ENCODE data around the gene KIF5B.
A peak's percentile ranks its signal among the peaks of the same experiment; 100 is the strongest.
"Not testable (repeated sequence)": the region's sequence is repeated elsewhere in the genome, so short reads cannot be mapped to it uniquely, and the experiment has no call there.

The KIF5B gene

DNA sequence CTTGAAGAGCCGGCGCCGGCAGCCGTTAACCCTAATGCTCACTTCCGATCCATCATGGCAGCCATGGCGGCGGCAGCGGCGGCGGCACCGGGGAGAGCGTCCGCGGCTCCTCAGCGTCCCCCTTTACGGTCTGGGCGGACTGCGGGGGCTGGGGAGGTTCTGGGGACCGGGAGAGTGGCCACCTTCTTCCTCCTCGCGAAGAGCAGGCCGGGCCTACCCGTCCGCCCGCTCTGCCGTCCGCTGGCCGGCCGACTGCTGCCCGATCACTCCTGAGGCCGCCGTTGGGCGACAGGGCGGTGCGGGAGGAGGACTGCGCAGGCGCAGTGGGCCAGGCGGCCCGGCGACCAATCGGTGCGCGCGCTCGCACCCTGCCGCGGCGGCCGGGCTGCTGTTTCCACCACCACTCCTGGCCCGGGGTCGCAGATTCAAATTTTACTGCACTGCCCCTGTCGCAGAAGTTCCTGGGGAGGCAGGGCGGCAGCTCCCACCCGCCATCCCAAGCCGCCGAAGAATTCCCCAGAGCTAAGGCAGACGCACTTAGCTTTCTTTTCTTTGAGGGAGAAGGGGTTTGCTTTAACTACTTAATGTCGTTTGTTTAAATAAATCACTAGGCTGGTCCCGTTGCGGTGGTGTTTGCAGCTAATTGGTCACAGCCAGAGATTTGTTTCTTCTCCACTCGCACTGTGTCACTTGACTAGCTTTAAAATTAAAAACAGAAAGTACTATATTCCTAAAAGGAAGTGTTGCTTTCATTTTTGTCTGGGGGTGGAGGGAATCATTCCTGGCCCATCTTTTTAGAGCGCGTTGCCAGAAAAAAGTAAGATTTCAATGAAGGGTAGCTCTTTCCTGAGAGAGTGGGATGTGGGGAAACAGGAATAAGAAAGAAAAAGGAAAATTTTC lies at the start of gene KIF5B:
KIF5B (minus strand) TSS at position 290 of the 900 bp plus-strand sequence. CDS start 452 bp downstream, outside the sequence.
- DNase-seq, result peak; percentile 79

DNA sequence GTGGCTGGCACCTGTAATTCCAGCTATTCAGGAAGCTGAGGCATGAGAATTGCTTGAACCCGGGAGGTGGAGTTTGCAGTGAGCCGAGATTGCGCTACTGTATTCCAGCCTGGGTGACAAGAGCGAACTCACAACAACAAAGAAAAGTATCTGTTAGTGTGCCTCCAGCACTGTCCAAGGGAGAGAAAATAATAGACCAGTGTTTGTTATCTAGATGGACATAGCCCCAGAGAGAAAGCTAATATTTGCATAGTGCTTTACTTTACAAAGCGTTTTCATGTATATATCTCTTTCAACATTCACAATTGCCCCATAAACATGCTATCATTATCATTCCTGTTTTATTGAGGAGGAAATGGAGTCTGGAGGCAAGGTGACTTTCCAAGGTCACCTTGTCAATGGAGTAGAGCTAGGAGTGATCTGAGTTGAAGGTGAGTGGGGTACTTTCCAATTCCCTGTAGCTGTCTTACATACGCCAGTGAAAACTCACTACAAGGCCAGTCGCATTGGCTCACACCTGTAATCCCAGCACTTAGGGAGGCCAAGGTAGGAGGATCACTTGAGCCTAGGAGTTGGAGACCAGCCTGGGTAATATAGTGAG lies 49.7 kb upstream of the KIF5B start:
- no peak for DNase-seq

DNA sequence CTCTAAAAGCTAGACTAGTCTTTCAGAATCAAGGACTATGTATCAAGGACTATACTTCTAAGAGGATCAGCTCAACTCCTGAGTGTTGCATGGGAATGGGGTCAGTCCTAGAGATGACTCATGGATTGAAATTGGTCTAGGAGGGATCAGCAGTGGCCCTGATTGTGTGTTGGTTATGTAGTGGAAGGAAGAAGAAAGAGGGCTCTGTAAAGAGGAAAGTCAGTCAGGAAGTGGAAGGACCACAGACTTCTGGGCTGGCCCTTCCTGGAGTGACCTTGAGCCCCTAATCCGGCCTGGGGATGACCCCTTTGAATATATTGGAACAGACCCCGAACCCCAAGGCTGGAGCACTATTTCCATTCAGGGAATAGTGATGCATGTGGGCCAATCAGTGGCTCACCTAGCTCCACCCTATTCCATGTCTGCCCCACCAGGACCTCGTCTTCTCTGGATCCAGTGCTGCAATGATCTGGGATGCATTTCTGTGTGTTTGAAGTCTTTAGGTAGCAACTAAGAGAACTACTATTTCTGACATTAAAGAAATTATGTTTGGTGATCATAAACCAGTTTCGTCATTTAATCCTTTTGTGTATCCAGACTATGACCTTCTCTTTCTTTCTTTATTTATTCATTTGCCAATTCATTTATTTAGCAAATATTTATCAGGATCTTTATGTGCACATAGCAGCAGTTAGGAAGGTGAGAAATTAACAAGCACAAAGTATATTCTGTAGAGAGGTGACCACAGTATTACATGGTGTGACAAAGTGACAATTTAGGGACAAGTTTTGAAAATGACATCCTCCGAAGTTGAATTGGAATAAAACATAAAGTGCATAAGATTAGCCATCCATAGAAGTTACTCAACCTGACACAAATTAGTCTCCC lies 48.6 kb upstream of the KIF5B start:
- no peak for DNase-seq

DNA sequence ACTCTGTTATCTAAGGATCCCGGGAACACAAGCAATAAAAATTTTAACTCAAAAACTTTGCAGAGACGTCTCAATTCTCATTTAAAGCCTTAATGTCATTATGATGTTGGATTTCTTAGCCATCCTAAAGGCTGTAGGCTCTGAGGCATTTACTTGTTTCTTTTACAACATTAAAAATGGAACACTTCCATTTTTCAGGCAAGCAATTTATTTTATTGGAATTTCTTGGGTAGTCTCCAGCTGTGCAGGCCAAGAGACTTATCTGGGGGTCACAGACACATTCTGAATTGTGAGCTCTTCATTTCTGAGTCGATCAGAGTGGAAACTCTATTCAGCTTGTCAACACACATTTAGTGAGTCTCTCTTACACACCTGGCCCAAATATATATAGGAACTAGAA lies 48.0 kb upstream of the KIF5B start:
- no peak for DNase-seq

DNA sequence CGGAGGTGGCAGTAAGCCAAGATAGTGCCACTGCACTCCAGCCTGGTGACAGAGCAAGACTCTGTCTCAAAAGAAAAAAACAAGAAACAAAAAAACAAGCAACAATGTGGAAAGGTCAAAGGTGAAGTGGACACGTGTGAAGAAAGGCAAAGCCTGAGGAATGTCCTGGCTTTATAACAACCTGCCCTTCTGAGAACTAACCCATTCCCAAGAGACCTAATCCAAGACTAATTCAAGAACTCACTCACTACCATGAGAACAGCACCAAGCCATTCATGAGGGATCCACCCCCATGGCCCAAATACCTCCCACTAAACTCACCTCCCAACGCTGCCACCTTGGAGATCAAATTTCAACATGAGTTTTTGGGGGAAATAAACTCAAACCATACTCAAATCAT lies 47.5 kb upstream of the KIF5B start:
- DNase-seq, result no peak

DNA sequence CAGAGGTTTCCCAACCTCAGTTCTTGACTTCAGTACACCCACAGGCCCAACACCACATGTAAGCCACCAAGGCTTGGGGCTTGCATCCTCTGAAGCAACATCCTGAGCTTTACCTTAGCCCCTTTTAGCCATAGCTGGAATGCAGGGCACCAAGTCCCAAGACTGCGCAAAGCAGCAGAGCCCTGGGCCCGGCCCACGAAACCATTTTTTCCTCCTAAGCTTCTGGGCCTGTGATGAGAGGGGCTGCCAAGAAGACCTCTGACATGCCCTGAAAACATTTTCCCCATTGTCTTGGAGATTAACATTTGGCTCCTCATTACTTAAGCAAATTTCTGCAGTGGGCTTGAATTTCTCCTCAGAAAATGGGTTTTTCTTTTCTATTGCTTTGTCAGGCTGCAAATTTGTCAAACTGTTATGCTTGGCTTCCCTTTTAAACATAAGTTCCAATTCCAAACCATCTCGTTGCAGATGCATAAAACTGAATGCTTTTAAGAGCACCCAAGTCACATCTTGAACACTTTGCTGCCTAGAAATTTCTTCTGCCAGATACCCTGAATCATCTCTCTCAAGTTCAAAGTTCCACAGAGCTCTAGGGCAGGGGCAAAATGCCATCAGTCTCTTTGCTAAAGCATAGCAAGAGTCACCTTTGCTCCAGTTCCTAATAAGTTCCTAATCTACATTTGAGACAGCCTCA lies 42.5 kb upstream of the KIF5B start:
- DNase-seq, result not testable (repeated sequence)

DNA sequence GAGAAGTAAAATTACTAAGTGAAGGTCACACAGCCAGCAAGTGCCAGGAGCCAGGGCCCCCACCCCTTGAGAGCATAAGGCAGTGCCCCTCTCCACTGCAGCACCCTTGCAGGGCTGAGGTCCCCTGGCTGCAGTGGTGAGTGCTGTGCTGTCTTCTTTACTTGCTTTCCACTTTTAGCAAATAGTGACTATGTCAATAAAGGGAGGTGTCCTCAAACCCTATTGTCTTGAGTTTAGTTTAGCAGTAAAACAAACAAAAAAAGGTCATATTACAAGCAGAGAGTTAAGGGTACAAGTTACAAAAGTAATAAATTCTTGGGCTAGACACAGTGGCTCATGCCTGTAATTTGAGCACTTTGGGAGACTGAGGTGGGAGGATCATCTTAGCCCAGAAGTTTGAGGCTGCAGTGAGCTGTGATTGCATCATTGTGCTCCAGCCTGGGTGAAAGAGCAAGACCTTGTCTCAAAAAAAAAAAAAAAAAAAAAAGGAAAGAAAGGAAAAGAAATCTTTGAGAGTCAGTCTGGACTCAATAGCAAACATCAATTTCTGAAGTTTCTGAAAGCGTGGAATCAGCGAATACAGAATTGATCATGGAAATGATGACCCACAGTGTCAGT lies 39.0 kb upstream of the KIF5B start:
- no peak for DNase-seq

DNA sequence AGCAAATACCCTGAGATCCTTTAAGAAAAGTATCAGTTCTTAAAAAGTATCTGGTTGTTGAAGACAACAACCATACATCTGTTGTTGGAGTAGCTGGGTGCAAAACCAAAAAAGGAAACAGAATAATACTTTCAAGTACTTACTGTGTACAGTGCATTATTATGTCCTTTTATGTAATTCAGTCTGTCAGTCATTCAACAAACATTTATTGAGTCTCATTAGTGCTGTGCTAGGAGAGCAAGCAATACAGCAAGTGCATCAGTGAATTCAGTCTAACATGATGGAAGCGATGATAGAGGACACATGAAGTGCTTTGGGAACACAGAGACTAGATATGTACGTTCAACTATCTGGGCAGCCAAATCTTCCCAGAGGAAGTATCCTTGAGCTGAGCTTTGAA lies 37.4 kb upstream of the KIF5B start:
- DNase-seq, result no peak

DNA sequence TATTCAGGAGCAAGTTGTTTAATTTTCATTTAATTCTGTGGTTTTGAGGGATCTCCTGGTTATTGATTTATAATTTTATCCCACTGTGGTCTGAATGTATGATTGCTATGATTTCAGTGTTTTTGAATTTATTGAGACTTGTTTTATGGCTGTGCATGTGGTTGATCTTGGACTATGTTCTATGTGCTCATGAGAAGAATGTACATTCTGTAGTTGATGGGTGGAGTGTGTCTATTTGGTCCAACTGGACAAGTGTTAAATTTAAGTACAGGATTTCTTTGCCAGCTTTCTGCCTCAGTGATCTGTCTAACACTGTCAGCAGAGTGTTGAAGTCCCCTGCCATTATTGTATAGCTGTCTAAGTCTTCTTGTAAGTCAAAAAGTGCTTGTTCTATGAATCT lies 34.8 kb upstream of the KIF5B start:
- DNase-seq, result no peak

DNA sequence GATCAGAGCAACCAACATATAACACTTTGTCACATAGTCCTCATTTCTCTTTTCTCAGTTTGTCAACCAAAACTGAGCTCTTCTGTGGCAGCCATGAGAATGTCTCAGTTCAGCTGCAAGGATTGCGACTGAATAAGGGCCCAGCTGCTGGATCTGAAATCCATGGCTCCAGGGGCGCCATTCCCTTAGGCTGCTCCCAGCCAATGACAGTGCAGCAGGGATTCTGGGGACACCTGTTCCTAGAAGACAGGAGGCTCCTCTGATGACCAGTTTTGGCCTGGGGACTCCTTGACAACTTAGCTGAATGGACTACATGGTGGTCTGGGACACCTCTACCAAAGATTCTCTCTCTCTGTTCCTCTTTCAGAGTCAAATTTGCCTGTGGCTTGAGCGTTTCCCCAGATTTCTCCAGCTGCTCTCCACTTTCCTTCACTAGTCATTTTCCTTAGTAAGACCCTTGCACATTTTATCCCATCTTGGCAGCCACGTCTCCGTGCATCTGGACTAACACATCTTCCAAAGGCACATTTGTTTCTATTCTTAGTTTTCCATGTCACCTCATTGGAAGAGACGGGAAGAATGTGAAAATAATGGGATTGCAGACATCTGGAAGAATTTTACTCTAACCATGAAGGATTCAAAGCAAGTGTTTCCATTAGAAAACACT lies 28.1 kb upstream of the KIF5B start:
- DNase-seq, result no peak

DNA sequence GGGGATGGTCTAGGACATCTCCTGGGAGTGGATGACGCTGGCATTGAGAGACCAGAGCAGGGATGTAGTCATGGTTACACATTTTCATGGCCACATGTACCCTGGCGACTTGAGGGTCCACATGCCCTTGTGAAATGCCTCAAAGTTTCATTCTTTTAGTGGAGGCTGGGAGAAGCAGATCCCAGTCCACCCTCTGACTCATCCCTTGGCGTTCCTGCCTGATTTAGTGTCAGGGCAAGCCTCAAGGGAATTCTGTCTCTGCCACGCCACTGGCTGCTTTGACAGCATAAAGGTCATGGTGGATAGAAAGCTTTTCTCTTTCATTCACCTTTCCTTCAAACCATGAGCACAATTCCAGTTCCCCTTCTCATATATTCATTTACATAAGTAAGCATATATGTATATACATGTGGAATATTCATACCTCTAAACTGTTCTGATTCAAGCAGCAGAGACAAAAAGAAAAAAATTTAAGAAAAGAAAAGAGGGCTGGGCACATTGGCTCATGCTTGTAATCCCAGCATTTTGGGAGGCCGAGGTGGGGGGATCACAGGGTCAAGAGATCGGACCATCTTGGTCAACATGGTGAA lies 21.8 kb upstream of the KIF5B start:
- no peak for DNase-seq

DNA sequence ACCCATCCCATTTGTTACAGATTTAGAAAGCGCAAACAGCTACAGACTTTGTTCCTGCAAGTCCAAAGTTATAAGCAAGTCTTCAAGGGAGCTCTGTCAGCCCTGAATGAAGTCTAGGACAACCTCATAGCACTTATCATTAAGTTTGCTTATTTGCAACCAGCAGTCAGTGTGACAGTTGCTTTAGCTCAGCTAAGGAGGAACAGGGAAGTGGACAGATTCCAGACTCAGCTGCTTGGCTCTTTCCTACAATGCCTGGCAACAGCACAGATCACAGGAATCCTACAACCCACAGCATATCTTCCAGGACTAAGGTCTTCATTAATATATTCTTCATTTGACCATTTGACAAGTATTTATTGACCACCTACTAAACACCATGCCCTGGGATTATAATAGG lies 17.4 kb upstream of the KIF5B start:
- DNase-seq, result no peak

DNA sequence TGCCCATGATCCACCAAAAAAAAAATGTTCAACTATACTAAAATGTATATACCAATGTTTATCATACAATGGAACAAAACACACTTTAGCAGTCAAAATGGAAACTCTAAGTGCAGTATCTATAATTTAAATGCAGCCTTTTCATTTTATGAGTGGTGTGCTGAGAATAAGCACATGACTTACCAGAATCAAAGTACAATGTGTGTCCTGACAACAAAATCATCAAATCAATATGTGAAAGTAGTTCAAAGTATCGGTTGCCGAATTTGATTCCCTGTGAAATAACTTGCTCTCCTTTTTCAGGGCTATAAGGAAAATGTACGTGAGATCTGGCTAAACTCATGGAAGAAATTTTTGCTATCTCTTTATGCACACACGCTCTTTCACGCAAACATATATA lies 16.9 kb upstream of the KIF5B start:
- no peak for DNase-seq

DNA sequence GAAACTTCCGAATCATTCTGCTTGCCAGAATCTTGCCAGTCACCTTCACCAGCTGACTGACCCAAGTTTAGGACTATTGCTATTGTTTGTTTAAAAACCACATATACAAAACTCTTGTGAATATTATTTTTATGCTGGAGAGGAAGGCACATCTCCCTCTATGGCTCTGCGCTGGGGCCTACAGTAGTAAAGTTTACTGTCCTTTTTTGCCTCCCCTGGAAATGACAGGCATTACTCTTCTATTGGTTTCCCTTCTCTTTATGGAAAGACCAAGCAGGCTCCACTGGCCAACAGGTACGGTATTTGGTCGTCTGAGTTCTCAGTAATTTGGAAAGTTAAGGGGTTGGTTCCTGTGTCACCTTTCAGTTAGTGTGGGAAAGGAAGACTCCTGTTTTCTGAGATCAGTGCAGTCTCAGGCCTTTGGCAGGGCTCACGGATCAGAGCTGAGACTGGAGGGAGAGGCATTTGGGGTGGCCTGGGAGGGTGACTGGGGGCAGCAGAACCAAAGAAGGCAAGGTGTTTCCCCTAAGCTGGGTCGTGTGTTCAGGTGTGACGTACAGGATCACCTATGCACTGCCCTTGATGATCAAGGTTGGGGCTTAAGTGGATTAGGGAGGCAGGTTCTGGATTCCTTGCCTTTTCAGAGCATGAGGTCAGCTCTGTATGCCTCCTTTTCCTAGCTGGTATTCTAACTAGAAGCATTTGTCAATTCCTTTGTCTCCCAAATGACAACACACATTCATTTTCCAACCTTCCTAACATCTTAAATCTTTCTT lies 16.0 kb upstream of the KIF5B start:
- DNase-seq, result no peak

DNA sequence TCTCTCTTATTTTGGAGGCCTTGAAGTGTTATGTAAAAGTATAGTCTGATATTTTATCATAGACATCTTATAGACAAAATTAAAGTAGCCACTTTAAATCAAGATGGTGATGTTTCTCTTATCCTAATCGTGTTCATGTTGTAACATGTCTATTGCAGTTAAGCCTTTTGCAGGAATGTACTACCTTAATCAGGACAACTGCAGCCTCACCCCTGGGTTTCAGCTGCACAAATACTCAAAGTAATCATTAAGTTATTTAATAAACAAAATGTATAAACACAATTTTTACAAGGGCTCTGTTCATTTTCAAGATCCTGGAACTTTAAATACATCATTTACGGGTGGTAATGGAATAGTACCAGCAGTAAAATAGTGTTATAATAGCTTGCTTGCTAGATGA lies 14.4 kb upstream of the KIF5B start:
- no peak for DNase-seq

DNA sequence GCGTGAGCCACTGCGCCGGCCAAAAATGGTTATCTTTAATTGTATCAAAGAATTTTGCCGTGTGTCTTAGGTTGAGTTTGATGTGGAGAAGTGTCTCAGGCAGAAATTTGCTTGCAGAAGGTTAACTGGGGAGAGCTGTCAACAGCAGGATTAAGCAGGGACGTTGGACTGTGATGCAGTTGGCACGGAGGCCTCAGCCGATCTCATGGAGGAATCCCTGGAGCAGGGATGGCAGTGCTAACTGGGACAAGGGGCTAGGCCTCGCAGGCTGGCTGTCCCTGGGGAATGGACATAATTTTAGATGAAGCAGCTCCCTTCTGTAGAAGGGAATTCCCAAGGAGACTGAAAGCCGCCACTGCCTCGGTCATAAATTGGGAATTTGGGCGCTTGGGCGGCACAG lies 12.3 kb upstream of the KIF5B start:
- DNase-seq, result no peak

DNA sequence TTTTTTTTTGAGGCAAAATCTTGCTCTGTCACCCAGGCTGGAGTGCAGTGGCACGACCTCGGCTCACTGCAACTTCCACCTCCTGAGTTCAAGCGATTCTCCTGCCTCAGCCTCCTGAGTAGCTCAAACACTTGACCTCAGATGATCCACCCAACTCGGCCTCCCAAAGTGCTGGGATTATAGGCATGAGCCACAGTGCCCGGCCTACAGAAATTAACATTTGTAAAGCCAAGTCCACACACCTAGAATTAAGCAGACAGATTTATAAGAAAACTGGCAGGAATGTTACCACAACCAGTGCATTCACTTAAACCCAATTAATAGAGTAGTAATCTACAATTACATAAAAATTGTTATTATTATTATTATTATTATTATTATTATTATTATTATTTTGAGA lies 11.7 kb upstream of the KIF5B start:
- DNase-seq, result not testable (repeated sequence)

DNA sequence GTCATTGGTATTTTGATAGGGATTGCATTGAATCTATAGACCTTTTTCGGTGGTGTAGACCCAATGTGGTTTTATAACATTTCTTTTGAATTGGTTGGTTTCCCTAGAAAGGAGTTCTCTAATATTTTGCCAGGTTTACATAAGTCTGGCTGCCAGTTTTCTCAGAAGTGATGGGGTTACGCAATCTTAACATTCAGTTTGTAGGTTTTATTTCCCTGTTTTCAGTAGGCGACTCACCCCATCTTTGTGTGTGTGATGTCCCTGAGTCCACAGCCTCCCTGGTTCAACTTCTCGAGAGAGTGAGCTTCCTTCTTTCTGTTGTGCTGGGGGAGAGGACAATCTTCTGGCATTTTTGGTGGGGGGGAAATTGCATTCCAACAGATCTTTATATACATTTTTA lies 9.6 kb upstream of the KIF5B start:
- DNase-seq, result no peak

DNA sequence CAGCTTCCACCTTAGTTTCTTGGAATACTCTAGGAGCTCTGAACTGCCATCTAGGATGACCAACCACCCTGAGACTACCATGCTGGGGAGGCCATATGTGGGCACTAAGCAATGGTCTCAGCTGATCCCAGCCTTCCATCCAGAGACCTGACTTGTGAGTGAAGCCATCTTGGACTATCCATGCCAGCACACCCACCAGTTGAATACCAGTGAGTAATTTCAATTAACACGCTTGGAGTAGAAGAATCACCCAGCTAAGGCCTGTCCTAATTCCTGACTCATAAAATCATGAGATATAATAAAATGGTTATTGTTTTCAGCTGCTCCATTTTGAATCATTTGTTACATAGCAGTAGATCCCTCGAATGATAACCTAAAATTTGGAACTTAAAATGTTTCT lies 5.2 kb upstream of the KIF5B start:
- DNase-seq, result no peak

DNA sequence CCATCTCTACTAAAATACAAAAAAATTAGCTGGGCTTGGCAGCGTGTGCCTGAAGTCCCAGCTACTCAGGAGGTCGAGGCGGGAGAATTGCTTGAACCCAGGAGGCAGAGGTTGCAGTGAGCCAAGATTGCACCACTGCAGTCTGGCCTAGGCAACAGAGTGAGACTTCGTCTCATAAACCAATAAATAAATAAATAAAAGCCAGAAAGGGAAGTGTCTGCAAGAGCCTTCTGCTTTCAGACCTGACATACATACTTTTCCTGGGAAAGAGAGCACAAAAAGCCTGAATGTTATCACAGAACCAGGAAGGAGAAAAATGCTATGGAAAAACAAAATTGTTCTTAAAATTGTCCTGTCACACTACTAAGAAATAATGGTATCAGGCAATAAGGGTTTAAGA lies 4.1 kb upstream of the KIF5B start:
- no peak for DNase-seq

DNA sequence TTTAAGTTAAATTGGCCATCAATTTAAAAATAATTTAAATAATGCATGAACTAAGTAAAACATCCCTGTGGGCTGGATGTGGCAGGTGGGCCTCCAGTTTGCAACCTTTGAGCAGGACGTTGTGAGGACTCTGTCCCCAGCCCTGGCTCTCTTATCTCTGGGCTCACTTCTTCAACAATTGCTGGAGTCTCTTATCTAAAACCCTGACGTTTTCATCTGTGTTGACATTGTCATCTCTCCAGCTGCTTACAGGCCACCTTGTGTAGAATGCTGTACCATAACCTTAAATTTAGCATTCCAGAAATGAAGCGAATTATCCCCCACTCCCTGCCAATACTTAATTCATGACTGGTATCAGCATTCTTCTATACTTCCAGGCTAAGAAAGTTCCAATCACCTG lies 3.2 kb upstream of the KIF5B start:
- DNase-seq, result no peak
